Naive thymus-derived CD4-positive, alpha-beta T cell (primary cell): ENCODE data around the gene PAH. TPM values are rescaled to one million over a fixed set of nuclear protein-coding genes. Genes with fewer than 3 reads are reported as not detected.

Source experiments
- ATAC-seq: fragments of 150-1000 bp; cut with Tn5 transposase; 2 replicates; pipeline ENCODE4 v1.10.0; 2021; ENCODE audit warnings: mild to moderate bottlenecking, moderate library complexity
- CTCF ChIA-PET: fragments of 350-600 bp; sonication (Branson Sonifier 250); formaldehyde crosslinking; loops from one replicate; lab custom pipeline; 2021; ENCODE audit warnings: antibody characterized with exemption; lab: Charles Lee
- POLR2A ChIA-PET: fragments of 350-600 bp; sonication (Branson Sonifier 250); formaldehyde crosslinking; loops from one replicate; lab custom pipeline; 2021; ENCODE audit warnings: antibody characterized with exemption, inconsistent platforms; lab: Charles Lee
- DNase-seq, 9 donors: peaks; one replicate each; pipeline versions ENCODE4 v3.0.0 to v3.0.0-alpha.2; 2020 to 2022; ENCODE audit warnings: mixed read lengths in 1 of 9
- H3K27ac ChIP-seq: one replicate; pipeline ENCODE4 v1.7.0; 2013; ENCODE audit warnings: mild to moderate bottlenecking, low read depth, low read length, moderate library complexity
- H3K27me3 ChIP-seq, 2 donors: one replicate each; pipeline ENCODE4 v1.7.0; 2013; ENCODE audit warnings: low read length in 2 of 2, mild to moderate bottlenecking in 2 of 2, moderate library complexity in 2 of 2; ENCODE audit not compliant: control insufficient read depth in 2 of 2, insufficient read depth in 2 of 2
- H3K36me3 ChIP-seq, 3 experiments: 1 replicate in 2 of 3; 2 replicates in 1 of 3; pipeline ENCODE4 v1.7.0; 2013; ENCODE audit warnings: low read length in 3 of 3, mild to moderate bottlenecking in 3 of 3, moderate library complexity in 1 of 3; ENCODE audit not compliant: insufficient read depth in 3 of 3, control insufficient read depth in 2 of 3
- H3K4me1 ChIP-seq, 2 donors: one replicate each; pipeline ENCODE4 v1.7.0; 2013; ENCODE audit warnings: low read length in 2 of 2, mild to moderate bottlenecking in 2 of 2, moderate library complexity in 1 of 2; ENCODE audit not compliant: control insufficient read depth in 2 of 2, insufficient read depth in 2 of 2
- H3K4me3 ChIP-seq: 2 replicates; pipeline ENCODE4 v1.7.0; 2013; ENCODE audit warnings: mild to moderate bottlenecking, low read length
- H3K9me3 ChIP-seq, 3 experiments: 1 replicate in 2 of 3; 2 replicates in 1 of 3; pipeline ENCODE4 v1.7.0; 2013; ENCODE audit warnings: low read length in 3 of 3; ENCODE audit not compliant: control insufficient read depth in 2 of 3
- H3K27ac Mint-ChIP-seq, 9 donors: one replicate each; pipeline ENCODE4 v1.8.0; 2020 to 2022; ENCODE audit warnings: mixed read lengths in 9 of 9, mild to moderate bottlenecking in 8 of 9, moderate library complexity in 5 of 9, inconsistent platforms in 2 of 9
- H3K27me3 Mint-ChIP-seq, 5 donors: one replicate each; pipeline ENCODE4 v1.8.0; 2021 to 2022; ENCODE audit warnings: mixed read lengths in 5 of 5, mild to moderate bottlenecking in 1 of 5
- H3K36me3 Mint-ChIP-seq, 5 donors: one replicate each; pipeline ENCODE4 v1.8.0; 2020 to 2022; ENCODE audit warnings: mixed read lengths in 5 of 5, mild to moderate bottlenecking in 3 of 5, inconsistent platforms in 1 of 5
- H3K4me1 Mint-ChIP-seq, 7 donors: one replicate each; pipeline ENCODE4 v1.8.0; 2020 to 2022; ENCODE audit warnings: mixed read lengths in 7 of 7, mild to moderate bottlenecking in 3 of 7, inconsistent platforms in 1 of 7
- H3K4me3 Mint-ChIP-seq, 10 donors: one replicate each; pipeline ENCODE4 v1.8.0; 2020 to 2022; ENCODE audit warnings: mild to moderate bottlenecking in 10 of 10, mixed read lengths in 10 of 10, moderate library complexity in 6 of 10, inconsistent platforms in 2 of 10
- H3K9me3 Mint-ChIP-seq, 11 donors: one replicate each; pipeline ENCODE4 v1.8.0; 2020 to 2022; ENCODE audit warnings: mixed read lengths in 11 of 11, mild to moderate bottlenecking in 4 of 11, inconsistent platforms in 1 of 11, moderate library complexity in 1 of 11
- intact Hi-C, 2 donors: fragments of 100-400 bp; cut with micrococcal nuclease; formaldehyde crosslinking; loops; one replicate each; pipeline ENCODE4 v1.15.1; 2023
- polyA plus RNA-seq, 2 donors: library from polyadenylated mRNA; unstranded; fragments of 300-500 nt; fragmentation: Illumina TruSeq; gene quantifications; one replicate each; pipeline ENCODE4 v1.2.3, GENCODE V29; 2021
- total RNA-seq, 6 experiments: library from RNA in 5 of 6; stranded (reverse) in 5 of 6; gene quantifications; 1 replicate in 5 of 6; 2 replicates in 1 of 6; pipeline ENCODE4 v1.2.3 and lab custom pipeline; 2021 to 2026

The PAH gene
- total and polyA plus RNA-seq, 7 experiments from 2014 or later: not detected

DNA sequence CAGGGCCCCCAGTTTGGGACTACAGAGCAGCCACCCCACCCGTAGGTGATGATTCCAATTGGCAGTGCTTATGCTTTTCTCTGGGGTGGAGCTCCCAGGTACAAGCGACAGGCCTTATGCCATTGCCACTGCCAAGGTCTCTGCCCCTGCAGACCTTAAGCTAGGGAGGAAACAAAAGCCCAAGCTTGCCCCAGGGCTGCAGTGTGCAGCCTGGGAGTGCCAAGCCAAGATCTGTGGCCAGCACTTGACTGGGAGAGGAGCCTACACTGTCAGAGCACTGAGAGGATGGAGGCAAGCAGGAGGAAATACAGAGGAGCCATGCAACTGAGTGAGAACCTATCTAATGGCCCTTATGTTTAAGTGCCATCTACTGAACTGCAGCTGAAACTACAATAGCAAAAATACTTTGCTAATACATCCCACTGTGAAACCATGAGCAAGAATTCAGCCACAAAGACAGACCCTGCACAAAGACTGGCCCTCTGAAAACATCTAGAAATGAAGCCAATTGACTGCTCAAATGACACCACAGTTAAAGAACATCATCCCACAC is 22.7 kb upstream of the PAH start:
- no peaks in the 10 kb centered on the region for H3K4me1 Mint-ChIP-seq
- no peaks in the 10 kb centered on the region for H3K4me1 ChIP-seq
- H3K4me3 Mint-ChIP-seq: no peak overlapping the region
- no peaks in the 10 kb centered on the region for H3K27me3 ChIP-seq
- H3K4me3 ChIP-seq: no peak overlapping the region
- H3K36me3 ChIP-seq: no peaks in the 10 kb centered on the region
- DNase-seq: no peak
- intact Hi-C loops: no loop called here
- CTCF ChIA-PET: no interaction called here
- peaks cover 0 to 12% (median 3%) of the 10 kb centered on the region in 11 donors for H3K9me3 Mint-ChIP-seq
- no peak overlapping the region for H3K27ac Mint-ChIP-seq
- peaks cover 10 to 36% (median 15%) of the 10 kb centered on the region in 5 donors for H3K27me3 Mint-ChIP-seq
- H3K9me3 ChIP-seq: no peaks in the 10 kb centered on the region
- POLR2A ChIA-PET: no interaction called here
- ATAC-seq: no peak
- H3K36me3 Mint-ChIP-seq: no peaks in the 10 kb centered on the region
- H3K27ac ChIP-seq: no peak overlapping the region

DNA sequence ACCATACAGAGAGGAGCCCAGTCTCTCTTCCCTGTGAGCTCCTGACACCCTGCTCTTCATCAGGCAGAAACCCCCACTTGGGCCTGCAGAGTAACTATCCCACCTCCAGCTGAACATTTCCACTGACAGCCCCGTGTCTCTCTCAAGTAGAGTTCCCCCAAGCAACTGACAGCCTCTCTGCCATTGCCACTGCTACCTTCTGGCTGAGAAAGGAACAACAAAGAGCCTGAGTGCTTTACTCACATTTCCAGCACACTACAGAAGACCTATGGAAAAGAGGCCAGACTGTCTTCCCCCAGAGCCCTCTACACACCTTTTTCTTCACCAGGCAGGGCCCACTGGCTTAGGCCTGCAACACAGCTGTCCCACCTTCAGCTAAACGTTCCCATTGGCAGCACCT is 22.0 kb upstream of the PAH start:
- Histone ChIP-seq H3K27me3 (no peaks in the 10 kb centered on the region), H3K27ac (no peak overlapping the region), H3K36me3 (no peaks in the 10 kb centered on the region), H3K9me3 (no peaks in the 10 kb centered on the region), H3K4me3 (no peak overlapping the region), H3K4me1 (no peaks in the 10 kb centered on the region)
- Mint-ChIP-seq H3K4me1 (no peaks in the 10 kb centered on the region), H3K27me3 (peaks cover 12 to 29% (median 14%) of the 10 kb centered on the region in 5 donors), H3K9me3 (peaks cover 0 to 12% (median 3%) of the 10 kb centered on the region in 11 donors), H3K36me3 (no peaks in the 10 kb centered on the region), H3K4me3 (no peak overlapping the region), H3K27ac (no peak overlapping the region)
- intact Hi-C loops: no loop called here
- ATAC-seq: no peak
- CTCF ChIA-PET: interaction anchor here (0.6 kb wide), 1 partner anchor 16 kb away, joined by 3 read pairs; no protein-coding TSS in a partner anchor
- DNase-seq: no peak
- POLR2A ChIA-PET: no interaction called here

DNA sequence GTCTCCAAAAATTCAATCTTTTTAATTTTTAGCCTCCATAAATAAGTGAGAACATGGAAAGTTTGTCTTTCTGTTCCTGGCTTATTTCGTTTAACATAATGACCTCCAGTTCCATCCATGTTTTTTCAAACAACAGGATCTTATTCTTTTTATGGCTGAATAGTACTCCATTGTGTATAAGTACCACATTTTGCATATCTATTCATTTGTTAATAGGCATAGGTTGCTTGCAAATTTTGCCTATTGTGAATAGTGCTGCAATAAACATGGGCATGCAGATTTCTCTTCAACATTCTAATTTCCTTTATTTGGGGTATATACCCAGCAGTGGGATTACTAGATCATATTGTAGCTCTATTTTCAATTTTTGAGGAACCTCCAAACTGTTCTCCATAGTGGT is 16.1 kb upstream of the PAH start:
- peaks cover 0 to 4% (median 0%) of the 10 kb centered on the region in 11 donors for H3K9me3 Mint-ChIP-seq
- no peak for ATAC-seq
- Histone ChIP-seq H3K9me3 (no peaks in the 10 kb centered on the region), H3K36me3 (no peaks in the 10 kb centered on the region), H3K27me3 (no peaks in the 10 kb centered on the region), H3K27ac (no peak overlapping the region), H3K4me1 (no peaks in the 10 kb centered on the region), H3K4me3 (no peak overlapping the region)
- intact Hi-C loops: no loop called here
- no peak overlapping the region for H3K4me3 Mint-ChIP-seq
- no peak for DNase-seq
- H3K4me1 Mint-ChIP-seq: no peaks in the 10 kb centered on the region
- no peak overlapping the region for H3K27ac Mint-ChIP-seq
- POLR2A ChIA-PET: no interaction called here
- CTCF ChIA-PET: no interaction called here
- H3K27me3 Mint-ChIP-seq: peaks cover 8 to 38% (median 33%) of the 10 kb centered on the region in 5 donors
- H3K36me3 Mint-ChIP-seq: no peaks in the 10 kb centered on the region

DNA sequence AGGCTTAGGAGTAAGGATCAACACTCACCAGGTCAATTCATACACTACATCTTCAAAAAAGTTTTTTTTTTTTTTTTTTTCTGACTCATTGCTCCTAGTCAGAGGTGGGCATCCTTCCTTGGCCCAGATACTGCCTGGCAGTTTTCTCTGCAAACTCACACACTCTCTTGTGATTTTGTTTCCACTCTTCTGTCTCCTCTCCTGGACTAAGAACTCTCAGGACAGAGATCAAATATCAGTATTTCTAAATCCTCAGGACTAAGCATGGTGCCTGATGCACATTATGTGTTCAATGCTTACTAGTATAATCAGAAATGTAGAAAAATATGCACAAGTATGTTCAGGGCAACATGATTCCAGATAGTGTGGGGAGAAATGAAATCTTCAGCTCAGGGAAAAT is 10.2 kb upstream of the PAH start:
- H3K27me3 Mint-ChIP-seq: peaks cover 12 to 26% (median 13%) of the 10 kb centered on the region in 5 donors
- no peak overlapping the region for H3K4me3 Mint-ChIP-seq
- POLR2A ChIA-PET: no interaction called here

DNA sequence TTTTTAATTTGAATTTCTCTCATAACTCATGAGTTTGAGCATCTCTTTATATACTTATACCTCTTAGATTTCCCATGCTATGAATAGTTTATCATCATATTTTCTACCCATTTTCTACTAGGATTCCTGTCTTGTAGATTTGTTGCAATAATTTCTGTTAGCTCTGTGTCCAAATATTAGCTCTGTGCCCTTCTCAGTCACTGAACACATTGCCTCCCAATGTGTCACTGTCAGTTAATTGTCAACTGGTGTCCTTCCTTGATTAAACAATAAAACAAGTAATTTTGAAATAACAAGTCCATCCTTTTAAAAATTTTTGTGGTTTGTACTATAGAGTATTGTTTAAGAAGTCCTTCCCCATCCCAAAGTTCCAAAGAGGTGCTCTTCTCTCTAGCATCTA is 4.2 kb upstream of the PAH start:
- Mint-ChIP-seq H3K9me3 (peaks cover 0 to 3% (median 0%) of the 10 kb centered on the region in 11 donors), H3K4me1 (peaks cover 0 to 8% (median 6%) of the 10 kb centered on the region in 7 donors), H3K27me3 (peaks cover 14 to 35% (median 25%) of the 10 kb centered on the region in 5 donors), H3K27ac (no peak overlapping the region), H3K36me3 (no peaks in the 10 kb centered on the region), H3K4me3 (no peak overlapping the region)
- intact Hi-C loops: no loop called here
- ATAC-seq (no peak), DNase-seq (no peak)
- CTCF ChIA-PET: no interaction called here
- no peak overlapping the region for H3K4me3 ChIP-seq
- peaks cover 0 to 5% of the 10 kb centered on the region in 2 donors for H3K4me1 ChIP-seq
- H3K27me3 ChIP-seq: no peaks in the 10 kb centered on the region
- no peaks in the 10 kb centered on the region for H3K9me3 ChIP-seq
- H3K27ac ChIP-seq: no peak overlapping the region
- no peaks in the 10 kb centered on the region for H3K36me3 ChIP-seq
- POLR2A ChIA-PET: no interaction called here

More for the DNA sequence above, 10.2 kb upstream of the PAH start:
- ATAC-seq (no peak), DNase-seq (no peak)
- no peak overlapping the region for H3K27ac ChIP-seq
- Mint-ChIP-seq H3K4me1 (no peaks in the 10 kb centered on the region), H3K9me3 (peaks cover 0 to 4% (median 0%) of the 10 kb centered on the region in 11 donors), H3K36me3 (no peaks in the 10 kb centered on the region), H3K27ac (no peak overlapping the region)
- CTCF ChIA-PET: interaction anchor here (0.7 kb wide), 1 partner anchor 55 kb away, joined by 4 read pairs; no protein-coding TSS in a partner anchor
- no peaks in the 10 kb centered on the region for H3K36me3 ChIP-seq
- H3K27me3 ChIP-seq: no peaks in the 10 kb centered on the region
- no peaks in the 10 kb centered on the region for H3K9me3 ChIP-seq
- no peak overlapping the region for H3K4me3 ChIP-seq
- H3K4me1 ChIP-seq: no peaks in the 10 kb centered on the region
- intact Hi-C loops: no loop called here

DNA sequence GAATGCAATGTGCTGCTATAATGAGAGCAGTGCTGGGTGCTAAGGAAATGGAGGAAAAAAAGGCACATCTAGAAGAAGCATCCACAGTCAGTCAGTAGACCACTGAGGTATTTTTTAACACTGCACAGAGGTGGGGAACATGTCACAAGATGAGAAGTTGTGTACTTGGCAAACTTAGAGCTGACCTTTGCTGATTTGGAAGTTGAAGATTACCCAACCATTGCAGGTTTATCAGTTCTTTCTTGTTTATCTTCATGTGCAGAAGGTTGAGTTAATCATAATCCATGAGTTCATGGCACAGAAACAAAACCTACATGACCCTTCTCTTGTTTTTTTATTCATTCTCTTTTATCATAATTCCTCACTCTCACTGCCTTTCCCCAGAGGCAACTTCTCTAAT is 3.2 kb upstream of the PAH start:
- peaks cover 14 to 34% (median 22%) of the 10 kb centered on the region in 5 donors for H3K27me3 Mint-ChIP-seq
- no peaks in the 10 kb centered on the region for H3K36me3 ChIP-seq
- H3K4me1 ChIP-seq: peaks cover 0 to 5% of the 10 kb centered on the region in 2 donors
- H3K27me3 ChIP-seq: no peaks in the 10 kb centered on the region
- H3K9me3 ChIP-seq: no peaks in the 10 kb centered on the region
- DNase-seq (no peak), ATAC-seq (no peak)
- peaks cover 0 to 8% (median 6%) of the 10 kb centered on the region in 7 donors for H3K4me1 Mint-ChIP-seq
- no peak overlapping the region for H3K4me3 Mint-ChIP-seq
- H3K4me3 ChIP-seq: no peak overlapping the region
- no peaks in the 10 kb centered on the region for H3K36me3 Mint-ChIP-seq
- no peak overlapping the region for H3K27ac Mint-ChIP-seq
- intact Hi-C loops: no loop called here
- CTCF ChIA-PET: no interaction called here
- peaks cover 0 to 3% (median 0%) of the 10 kb centered on the region in 11 donors for H3K9me3 Mint-ChIP-seq
- POLR2A ChIA-PET: no interaction called here
- H3K27ac ChIP-seq: no peak overlapping the region

DNA sequence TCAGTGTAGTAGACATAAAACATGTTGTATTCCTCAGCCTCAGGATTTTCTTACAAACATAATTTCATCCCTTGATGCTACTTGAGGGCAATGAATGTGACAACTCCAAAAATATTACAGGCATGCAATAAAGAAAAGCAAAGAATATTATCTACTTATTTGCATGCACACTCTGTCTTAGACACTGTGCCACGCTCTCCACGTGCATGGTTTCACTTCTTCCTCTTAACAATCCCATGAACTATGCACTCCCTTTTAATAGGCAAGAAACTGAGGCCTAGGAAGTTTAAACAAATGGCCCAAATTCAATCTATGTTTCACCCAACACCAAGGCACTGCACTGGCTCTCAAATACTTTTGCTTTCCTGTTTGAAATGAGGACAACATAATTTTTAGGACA is 1.8 kb upstream of the PAH start:
- no peaks in the 10 kb centered on the region for H3K36me3 ChIP-seq
- no peak overlapping the region for H3K27ac Mint-ChIP-seq
- H3K4me1 Mint-ChIP-seq: peaks cover 0 to 8% (median 6%) of the 10 kb centered on the region in 7 donors
- ATAC-seq (no peak), DNase-seq (no peak)
- peaks cover 0 to 5% of the 10 kb centered on the region in 2 donors for H3K4me1 ChIP-seq
- no peaks in the 10 kb centered on the region for H3K27me3 ChIP-seq
- H3K9me3 ChIP-seq: no peaks in the 10 kb centered on the region
- H3K9me3 Mint-ChIP-seq: peaks cover 0 to 3% (median 0%) of the 10 kb centered on the region in 11 donors
- no peak overlapping the region for H3K4me3 ChIP-seq
- ChIA-PET POLR2A (no interaction called here), CTCF (no interaction called here)
- intact Hi-C loops: no loop called here
- H3K27me3 Mint-ChIP-seq: peaks cover 19 to 34% (median 22%) of the 10 kb centered on the region in 5 donors
- H3K4me3 Mint-ChIP-seq: no peak overlapping the region
- H3K36me3 Mint-ChIP-seq: no peaks in the 10 kb centered on the region
- H3K27ac ChIP-seq: no peak overlapping the region
